Measurements from ENCODE around the gene DAB2.
A peak's percentile ranks its signal among the peaks of the same experiment; 100 is the strongest.

DAB2 gene

DNA sequence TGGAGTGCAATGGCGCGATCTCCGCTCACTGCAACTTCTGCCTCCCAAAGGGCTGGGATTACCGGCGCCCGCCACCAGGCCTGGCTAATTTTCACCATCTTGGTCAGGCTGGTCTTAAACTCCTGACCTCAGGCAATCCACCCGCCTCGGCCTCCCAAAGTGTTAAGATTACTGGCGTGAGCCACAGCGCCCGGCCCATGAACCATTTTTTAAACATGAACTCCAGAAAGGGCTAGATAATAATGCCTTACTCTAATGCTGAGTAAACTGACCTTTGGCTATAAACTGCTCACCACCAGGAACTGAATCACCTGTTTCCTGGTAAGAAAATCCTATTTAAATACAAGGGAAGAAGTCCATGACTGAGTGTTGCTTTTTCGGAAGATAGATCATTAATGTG is 23.2 kb upstream of the DAB2 start:
- no peak for DNase-seq

DNA sequence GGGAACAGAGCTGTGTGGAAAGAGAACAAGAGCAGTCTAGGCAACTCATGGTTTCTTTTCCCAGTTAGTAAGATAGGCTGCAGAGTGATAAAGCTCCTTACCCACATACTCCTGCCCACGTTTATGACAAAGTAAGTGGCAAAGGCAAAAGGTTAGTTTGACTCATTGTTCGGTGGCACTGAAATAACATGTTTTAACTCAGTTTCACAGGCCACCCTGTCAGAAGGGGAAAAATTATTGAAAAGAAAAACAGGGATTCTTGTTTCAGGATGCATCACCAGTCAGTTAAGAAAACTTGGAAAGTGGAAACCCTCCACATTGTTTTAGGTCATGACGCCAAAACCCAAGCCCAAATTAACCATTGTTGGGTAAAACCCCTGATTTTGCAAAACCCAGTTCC is 22.3 kb upstream of the DAB2 start:
- peak in 2 of 4 experiments; percentile 31 to 34 for DNase-seq

DNA sequence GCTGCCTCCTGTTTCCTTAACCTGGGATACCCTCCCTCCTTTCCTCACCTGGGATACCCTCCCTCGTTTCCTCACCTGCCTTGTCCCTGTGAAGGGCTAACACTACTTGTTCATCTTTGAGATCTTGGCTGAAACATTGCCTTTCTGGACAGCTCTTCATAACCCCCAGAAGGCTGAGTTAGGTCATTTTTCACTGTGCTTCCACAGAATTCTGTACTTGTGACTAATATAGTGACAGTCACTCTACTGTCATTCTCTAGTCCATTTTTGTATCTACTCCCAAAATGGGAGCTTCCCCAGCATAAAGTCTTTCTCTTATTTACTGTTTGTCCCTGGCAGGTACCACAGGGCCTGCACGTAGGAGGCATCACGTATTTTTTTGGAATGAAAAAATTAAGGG is 21.5 kb upstream of the DAB2 start:
- no peak for DNase-seq

DNA sequence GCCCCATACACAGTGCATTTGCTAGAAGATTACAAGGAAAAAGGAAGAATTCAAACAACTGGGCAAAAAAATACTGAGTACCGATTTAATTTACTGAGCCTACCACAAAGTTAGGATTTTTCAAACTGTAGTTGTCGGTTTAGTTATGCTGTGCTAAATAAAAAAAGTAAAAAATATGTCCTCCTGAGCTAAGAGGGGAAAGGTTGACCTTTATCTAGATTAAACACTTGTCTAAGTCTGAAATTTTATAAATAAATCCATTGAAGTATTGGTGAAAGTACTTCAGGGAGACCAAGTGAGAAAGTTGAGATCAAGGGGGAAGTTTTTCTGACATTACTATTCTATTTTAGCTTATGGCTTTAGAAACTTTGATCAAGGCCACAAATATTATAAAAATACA is 19.1 kb upstream of the DAB2 start:
- DNase-seq, result no peak

DNA sequence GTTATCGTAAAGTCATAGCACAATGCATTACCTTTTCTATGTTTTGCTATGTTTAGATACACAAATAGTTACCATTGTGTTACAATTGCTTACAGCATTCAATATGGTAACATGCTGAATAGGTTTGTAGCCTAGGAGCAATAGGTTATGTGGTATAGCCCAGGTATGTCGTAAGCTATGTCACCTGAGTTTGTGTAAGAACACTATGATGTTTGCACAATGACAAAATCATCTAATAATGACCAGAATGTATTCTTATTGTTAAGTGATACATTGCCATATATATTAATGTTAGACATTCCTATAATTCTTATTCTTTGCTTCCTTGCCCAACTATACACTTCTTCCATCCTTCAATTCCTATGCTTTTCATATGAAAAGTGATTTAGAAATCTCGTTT is 18.2 kb upstream of the DAB2 start:
- DNase-seq, result no peak

DNA sequence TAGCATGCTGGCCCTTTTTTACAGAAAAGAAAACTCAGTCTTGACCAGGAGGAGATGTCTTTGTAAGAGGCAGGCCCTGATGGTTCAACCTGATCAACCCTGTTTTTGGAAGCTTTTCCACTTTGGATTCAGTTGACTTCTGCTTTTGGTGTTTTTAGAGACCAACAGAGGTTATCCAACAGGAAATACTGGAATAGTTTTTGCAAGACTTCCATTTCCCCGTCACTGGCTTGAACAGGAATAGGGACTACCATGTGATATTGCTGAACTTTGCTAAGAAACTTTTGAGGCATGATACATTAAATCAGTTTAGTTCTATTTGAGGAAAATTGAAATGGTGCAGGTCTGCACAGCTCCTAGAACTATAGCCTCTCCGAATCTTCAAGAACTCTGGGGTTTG is 17.1 kb upstream of the DAB2 start:
- peak in 3 of 4 experiments; percentile 15 to 49 (median 47) for DNase-seq

DNA sequence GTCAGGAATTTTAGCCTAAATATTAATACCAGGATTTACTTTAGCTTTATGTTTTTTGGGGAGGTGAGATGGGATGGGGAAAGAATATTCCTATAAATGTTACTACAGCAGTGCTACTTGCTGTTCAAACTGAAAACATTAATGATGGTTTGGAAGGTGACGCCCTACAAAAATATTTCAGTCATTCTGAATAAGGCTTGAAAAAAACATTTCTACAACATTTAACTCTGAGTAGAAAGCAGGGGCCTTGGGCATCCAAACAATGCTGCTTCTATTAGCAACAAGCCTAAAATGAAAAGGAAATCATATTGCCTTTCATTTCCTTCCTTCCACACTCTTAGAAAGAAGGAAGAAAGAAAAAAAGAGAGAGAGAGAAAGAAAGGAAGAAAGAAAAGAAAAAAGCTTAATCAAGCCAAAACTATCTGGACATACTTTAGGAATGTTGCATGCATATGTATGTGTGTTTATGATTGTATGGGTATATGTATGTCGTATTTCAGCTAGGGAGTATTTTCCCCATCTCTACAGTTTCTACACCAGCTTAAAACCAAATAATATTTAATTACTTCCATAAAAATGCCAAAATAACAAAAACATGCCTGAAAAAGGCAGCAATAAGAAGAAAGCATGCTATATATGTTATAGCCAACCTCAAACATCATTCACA is 16.3 kb upstream of the DAB2 start:
- DNase-seq, result no peak

DNA sequence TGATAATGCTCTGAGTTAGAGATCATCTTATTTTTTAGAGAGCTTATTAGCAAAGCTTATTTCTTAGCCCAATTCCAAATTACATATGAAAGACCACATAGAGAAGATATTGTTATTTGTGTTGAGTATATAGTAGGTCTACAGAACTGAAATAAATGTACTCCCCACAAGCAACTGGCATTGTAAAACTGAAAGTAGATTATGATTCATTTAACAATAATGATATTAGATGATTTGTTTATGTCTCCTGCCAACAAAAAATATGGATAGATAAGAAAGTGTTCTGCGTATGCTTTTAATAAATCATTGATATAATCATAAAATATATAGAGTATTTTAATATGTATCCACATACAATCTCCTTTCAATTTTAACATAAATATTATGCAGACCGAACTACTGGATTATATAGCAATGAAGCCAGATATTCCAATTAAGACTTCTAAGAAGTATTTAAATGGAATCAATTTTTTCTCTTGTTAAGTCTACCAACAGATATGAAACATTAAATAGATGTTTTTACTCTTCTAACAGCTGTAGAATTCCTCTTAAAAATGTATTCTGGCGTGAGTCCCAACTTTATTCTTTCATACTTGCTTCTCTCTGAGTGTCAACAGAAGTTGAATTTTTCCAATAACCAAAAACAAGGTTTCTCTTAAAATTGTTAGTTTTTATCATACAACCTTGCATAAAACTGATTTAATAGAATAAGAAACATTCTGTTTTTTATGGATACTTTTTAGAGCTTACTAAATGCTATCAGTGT is 15.6 kb upstream of the DAB2 start:
- no peak for DNase-seq

DNA sequence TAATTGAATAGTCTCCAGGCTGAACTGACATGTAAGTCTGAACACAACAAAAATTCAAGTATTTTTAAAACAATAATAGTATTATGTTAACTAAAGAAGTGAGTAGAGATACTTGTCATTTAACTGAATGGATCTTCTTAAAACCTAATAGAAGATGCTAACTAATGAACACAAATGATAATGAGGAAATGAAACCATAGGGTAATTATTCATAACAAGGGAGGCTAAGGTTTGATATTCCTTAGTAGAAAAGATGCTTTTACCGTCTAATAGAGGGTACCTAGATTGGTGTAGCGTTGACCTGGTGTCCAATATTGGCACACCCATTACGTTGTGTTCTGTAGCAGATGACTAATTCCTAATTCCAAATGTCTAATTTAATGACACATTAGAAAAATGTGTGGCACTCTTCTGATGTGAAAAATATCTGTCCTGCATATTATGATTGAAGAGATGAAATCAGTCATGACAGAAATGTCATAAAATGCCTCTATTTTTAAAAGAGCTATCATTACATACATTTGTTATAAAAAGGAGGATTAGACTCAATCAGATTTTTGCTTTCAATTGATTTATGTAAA is 14.9 kb upstream of the DAB2 start:
- DNase-seq, result no peak

DNA sequence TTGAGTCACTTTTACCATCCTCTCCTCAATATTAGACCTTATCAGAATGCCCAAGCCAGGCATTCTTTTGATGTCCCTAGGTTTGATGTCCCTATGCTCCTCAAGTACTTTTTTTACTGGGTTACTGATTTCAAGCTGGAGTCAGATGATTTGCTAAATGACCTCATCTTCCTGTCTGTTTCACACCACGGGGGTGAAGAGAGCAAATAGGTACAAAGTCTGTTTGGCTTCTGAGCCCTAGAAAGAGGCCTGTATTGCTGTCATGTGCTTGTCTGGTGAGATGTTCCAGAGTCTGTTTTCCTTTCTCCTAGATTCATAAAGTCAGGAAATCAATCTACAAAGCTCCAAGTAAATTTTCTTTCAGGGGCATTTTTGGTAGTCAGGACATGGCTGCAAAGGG is 12.7 kb upstream of the DAB2 start:
- peak in 3 of 4 experiments; percentile 37 to 69 (median 50) for DNase-seq

DNA sequence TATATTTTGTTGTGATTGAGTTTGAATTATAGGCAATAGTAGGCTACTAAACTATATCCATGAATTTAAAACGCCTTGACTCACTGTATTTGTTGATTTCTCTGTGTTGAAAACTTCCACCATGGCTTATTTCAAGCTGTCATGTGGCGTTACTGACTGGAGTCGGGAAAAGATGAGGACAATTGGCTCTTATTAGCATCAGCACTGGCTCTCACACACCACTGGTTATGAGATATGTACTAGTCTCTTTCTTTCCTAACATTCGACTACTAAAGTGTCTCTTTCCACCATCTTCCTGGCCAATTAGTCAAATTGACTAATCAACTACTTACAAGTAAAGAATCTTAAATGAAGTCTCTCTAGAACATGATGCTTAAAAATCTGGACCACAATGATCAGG is 9.1 kb upstream of the DAB2 start:
- no peak for DNase-seq

DNA sequence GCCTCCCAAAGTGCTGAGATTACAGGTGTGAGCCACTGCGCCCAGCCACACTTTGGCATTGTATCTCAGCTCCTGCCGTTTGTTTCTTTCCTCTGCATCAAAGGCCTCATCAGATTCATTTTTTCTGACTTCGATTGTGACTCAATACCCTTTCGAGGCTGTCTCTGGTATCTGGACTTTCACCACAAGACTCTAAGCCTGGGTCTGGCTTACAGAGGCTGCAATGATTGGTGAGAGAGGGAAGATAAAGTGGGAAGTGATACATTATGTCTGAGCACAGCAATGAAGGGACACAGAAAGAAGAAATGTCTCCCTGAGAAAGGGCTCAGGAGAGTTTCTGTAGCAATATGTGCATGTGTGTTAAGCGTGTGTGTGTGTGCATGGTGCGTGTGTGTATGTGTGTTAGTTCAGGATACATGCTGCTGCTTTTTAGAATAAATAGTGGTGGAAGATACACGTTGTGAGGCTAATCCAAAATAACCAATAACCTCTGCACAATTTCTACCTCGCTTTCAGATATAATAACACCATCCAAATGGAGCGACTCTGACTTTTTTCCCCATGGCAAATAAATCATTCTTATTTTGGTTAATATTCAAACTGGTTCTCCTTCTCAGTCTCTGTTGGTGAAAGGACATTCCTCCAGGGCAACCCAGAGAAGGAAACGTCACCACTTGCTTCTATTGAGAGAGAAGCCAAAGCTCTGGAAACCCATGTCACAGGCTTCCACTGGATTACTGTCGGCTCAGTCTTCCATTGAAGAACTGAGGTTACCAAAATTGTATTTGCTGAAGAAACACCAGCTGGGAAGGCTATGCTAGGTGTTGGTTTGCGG is 8.1 kb upstream of the DAB2 start:
- DNase-seq, result peak; percentile 34 to 64 (median 51)

DNA sequence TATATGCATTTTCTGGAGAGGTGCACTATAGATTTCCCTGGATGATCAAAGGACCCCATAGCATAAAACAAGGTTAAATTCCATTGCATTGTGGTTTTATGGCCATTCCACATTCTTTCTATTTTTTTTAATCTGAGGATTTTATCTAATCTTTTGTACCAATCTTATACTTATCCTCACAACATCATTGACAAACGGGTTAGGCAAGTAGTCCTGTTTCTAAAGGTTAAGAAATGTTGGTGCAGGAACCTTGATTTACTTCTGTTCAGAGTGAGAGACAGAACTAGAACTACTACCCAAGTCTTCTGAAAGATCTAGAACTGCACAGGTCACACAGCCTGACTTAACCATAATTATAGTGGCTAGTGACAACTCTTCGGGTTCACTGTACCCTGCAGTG is 5.7 kb upstream of the DAB2 start:
- no peak for DNase-seq

DNA sequence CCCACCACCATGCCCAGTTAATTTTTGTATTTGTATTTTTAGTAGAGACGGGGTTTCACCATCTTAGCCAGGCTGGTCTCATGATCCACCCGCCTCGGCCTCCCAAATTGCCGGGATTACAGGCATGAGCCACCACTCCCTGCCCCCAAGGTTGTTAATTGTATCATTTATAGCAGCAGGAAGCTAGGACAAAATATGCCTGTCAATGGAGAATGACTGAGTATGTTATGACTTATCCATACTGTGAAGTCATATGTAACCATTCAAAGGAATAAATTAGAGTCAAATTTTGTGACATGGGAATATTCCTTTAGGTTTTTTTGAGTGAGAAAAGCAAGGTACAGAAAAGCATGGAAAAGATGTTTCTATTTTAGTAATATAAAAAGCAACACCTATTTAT is 3.9 kb upstream of the DAB2 start:
- peak in 1 of 4 experiments; percentile 48 for DNase-seq

DNA sequence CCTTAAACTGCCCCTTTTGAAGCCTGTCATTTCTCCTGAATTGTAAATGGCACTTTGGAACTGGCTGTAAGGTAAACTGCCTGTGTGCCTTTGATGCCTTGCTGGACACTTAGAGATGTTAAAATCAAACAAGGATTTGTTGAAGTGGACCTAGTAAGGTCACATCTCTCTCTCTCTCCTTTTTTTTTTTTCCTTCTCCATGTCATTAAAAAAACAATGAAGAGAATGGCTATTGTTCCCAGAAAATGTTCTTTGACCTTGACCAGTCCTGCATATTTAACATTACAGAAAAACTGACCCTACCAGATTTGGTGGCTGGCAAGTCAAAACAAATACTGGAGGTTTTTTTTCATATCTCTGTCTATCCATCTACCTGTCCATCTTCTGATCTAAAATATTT is 2.9 kb upstream of the DAB2 start:
- no peak for DNase-seq

DNA sequence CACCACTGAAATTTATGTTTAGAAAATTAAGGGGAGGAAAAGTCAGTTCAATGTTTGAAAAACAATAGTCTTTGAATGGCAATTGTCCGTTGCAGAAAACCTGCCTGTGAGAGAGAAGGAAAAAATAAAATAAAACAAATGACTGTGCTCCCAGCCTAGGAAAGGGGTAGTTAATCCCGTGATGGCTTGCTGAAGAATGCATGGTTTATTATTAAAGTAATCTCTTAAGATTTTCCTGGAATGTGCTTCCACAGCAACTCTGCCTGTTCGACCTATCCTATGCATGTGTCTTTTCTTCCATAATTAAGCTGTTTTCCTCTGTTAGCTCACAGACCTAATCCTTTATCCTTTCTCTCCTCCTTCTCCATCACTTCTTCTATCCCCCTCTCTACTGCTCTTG is 2.4 kb upstream of the DAB2 start:
- DNase-seq, result no peak

DNA sequence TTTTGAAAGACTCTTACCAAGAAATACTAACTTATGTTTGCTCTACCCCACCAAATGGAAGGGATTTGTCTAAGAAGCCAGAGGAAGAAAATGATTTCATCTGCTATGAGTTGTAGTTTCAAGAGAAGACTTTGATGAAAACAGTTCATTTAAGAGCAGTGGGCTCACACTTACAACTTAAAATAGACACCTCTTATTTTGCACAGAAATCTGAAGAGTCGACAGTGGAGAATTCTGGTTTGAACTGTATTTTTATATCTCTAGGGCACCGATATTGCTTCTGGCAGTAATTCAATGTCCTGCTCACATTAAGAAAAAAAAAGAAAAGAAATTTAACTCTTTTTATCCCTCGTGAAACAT is 1.9 kb upstream of the DAB2 start:
- no peak for DNase-seq

DNA sequence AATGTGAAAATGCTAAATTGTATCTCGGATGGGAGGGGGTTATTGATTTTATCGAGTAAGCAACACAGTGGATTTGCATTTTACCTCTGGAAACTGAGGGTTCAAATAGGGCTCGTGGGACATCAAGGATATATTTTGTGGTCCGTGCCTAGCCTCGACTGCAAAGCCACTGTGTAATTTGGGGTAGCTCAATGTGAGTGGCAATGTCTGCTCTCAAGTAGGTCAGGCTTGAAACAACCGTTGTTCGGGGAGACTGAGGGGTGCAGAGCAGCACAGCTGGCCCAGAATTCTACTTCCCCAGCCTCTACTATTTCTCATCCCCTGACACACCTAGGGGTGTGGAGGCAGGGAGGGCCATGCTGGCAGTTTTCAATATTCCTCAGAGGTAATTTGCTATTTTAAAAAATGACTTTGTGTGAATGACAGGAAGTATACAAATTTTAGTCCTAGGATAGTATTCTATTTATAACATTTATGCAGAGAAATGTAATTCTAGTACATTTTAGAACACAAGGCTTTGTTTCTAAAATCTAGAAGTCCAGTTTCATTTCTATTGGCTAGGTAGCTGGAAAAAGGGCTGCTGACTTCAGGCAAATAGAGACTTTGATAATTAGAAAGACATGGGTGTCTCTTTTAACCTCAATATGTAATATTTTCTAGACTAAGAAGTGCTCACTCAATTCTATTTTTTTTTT is 1.4 kb upstream of the DAB2 start:
- DNase-seq, result no peak

DNA sequence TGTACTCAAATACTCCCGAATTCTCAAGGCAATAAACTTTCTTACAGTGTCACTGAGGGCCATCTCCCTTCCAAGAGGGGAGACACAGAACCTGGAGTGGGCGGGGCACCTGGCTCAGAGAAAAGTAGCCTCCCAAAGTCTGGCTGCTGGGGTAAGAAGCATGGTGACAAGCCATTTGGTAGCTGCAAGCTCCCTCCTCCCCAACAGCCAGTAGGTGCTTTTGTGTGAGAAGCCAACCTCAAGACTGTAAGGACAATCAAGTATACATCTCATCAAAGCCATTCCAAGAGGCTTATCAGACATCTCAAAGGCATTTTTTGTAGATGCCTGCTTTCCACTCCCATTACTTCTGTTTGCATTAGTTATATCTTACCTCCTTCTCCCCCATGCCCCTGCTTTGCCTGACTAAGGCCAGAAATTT is 1.4 kb downstream of the DAB2 start:
- peak in 3 of 4 experiments; percentile 22 to 62 (median 49) for DNase-seq

DNA sequence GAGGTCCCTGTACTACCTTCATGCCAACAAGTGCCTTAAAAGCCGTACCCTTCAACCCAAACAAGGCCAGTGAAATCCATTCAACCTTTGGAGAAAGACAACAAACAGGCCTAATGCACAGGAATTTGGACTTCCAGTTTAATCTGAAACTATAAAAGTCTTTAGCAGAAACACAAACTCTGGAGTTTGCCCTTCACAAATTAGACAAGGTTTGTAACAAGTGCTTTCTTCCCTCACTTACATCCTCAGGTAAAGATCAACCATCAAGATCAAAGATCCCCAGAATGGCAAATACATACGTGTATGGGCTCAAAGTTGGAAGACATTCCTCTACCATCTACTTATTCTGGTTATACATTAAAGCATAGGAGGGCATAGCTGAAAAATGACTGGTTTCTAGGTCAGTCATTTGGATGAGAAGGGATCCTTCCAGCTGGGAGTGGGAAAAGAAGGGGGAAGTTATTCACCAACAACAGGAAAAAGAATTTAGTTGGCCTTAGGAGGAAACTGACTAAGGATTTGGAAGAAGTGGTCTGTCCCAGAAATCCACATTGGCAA is 2.0 kb downstream of the DAB2 start:
- DNase-seq, result no peak

DNA sequence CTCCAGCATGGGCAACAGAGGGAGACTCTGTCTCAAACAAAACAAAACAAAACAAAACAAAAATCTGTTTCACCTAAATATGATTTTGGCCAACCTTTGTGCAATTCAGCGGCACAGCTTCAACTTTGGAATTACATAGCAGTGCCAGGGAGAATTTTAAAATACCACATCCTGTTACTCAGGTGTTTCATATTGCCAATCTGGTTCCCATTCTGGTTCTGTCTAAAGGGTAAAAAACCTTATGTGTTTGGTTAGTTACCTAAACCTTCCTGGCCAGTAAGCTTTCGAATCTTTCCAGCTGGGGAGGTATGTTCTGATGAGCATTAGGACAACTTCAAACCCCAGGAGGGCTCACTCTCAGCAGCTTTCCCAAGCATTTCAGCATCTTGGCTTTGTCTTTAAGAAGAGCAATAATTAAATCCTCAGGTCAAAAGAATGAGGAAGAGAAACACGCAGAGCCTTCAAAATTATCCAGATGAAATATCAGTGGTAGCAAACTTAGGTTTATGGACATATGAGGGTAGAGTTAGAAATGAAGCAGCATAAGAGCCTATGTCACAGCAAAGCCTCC is 2.7 kb downstream of the DAB2 start:
- peak in 1 of 4 experiments; percentile 48 for DNase-seq
